Measurements from ENCODE around the gene COL16A1.
A peak's percentile ranks its signal among the peaks of the same experiment; 100 is the strongest.

Gene COL16A1

DNA sequence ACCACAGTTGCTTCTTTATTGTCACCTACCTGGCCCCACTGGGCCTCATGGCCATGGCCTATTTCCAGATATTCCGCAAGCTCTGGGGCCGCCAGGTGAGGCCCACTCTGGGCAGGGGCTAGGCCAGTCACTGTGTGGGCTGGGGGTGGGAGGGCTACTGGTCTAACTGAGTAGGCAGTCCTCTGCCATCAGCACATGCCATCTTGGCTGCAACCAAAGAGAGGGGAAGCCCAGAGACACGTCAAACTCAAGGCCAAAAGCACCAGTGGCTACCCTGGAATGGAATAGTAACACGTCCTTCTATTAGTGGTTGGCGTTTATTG is 82.4 kb downstream of the COL16A1 start:
- no peak for DNase-seq

DNA sequence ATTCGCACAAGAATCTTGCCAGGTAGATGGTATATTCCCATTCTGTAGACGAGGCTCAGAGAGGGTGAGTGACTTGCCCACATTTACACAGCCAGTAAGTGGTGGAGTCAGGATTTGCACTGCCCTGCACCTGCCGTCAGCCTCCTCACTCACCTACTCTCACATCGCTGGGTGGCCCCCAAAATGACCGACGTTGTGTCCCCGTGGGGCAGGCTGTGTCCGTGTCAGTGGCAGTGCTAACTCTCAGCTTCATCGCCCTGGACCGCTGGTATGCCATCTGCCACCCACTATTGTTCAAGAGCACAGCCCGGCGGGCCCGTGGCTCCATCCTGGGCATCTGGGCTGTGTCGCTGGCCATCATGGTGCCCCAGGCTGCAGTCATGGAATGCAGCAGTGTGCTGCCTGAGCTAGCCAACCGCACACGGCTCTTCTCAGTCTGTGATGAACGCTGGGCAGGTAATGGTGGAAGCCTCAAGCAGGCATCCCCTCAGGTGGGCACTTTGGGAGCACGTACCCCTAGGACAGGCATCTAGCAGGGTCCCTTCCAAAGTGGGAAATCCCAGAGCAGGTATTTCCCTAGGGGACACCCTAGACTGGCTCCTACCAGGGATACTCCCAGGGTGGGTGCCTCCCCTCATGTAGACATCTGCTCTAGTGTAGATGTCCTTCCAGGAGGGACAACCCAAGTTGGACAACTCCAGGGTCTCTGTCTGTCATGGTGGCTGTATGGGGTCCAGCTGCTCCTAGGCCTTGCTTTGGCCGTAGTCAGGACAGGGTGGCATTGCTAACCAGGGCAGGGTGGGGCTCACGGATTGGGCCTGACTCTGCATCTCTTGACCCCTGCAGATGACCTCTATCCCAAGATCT is 83.0 kb downstream of the COL16A1 start:
- no peak for DNase-seq

DNA sequence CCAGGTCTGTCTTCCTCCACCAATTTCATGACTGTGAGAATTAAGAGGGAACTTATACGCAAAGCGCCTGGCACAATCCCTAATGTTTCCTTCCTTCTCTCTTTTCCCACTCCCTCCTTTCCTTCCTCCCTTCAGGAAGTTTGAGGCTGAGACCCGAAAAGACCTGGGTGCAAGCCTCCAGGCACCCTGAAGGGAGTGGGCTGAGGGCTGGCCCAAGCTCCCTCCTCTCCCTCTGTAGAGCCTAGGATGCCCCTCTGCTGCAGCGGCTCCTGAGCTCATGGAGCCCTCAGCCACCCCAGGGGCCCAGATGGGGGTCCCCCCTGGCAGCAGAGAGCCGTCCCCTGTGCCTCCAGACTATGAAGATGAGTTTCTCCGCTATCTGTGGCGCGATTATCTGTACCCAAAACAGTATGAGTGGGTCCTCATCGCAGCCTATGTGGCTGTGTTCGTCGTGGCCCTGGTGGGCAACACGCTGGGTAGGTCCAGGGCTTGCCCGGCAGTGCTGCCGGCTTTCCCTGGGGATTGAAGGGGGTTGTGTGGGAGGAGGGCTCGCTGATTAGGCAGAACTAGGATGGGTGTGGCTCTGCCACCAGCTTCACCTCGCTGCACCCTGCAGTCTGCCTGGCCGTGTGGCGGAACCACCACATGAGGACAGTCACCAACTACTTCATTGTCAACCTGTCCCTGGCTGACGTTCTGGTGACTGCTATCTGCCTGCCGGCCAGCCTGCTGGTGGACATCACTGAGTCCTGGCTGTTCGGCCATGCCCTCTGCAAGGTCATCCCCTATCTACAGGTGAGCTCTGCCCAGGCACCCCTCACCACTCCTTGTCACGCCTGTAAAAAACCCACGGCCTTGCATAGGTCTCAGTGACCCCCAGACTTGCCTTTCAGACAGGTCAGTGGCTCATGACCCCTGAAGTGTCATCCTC is 84.6 kb downstream of the COL16A1 start:
- no peak for DNase-seq

DNA sequence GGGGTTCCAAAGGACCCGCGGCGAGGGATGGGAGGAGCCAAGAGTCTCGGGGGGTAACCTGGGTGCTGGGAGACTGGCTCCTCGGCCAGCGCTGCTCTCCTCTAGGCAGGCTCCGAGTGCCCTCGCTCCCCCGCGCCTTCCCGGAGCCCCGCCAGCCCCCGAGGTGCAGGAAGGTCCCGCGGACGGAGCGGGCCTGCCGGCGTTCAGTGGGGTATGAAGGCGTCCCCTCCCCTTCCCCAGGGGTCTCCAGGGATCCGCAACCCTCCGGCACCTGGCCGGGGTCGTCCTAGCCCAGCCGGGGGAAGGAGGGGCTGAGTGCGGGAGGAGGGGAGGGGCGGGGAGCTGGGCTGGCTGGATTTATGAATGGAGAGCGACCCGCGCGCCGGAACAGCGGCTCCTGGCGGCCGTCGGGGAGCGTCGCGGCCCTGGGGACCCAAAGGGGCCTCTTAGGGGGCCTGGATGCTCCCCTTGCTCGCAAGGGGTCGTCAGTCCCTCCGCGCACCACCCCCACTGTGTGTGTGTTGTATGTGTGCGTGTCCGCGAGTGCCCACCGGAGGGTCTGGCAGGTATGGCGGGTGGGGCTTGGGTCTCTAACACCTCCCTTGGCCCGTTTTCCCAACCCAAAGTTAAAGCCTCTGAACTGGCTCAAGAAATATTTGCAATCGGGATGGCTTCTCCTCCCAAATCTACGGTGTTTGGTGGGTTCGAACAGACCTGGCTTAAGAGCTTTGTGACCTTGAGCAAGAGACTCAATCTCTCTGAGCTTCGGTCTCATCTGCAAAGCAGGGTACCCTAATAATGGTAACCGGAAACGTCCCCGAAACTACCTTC is 85.7 kb downstream of the COL16A1 start:
- peak; percentile 64 for DNase-seq

DNA sequence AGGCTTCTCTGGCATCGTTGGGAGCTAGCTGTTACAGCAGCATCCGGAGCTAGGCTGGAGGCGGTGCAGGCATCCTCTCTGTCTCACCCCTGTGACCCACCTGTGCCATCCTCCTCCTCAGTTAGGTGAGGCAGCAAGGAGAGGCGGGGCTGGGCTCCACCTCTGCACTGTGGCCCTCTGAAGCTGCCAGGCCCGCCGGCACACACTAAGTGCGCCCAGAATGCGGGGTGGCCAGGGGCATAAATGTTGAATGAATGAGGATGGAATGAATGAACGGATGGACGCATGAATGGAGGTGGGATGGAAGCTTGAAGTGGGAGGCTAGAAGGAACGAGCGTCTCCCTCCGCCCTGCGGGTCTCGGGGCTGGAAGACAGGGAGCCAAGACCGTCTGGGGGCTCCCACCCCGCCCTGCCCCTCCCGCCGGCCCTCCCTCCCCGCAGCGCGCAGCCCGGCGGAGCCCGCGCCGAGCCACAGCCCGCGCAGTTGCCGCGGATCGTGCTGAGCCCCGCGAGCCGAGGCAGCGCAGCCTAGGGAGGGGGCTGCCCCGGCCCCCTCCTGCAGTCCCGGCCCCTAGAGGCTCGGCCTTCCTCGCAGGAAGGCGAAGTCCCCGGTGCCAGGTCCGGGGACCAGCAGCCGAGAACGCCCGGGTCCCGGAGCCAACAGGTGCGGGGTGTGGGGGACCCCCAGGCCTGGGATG is 86.5 kb downstream of the COL16A1 start, which contains the start of gene HCRTR1:
Gene HCRTR1 (plus strand): TSS at position 472 of the 698 bp plus-strand sequence. CDS start 1,504 bp downstream, outside the sequence.
- DNase-seq, result no peak

DNA sequence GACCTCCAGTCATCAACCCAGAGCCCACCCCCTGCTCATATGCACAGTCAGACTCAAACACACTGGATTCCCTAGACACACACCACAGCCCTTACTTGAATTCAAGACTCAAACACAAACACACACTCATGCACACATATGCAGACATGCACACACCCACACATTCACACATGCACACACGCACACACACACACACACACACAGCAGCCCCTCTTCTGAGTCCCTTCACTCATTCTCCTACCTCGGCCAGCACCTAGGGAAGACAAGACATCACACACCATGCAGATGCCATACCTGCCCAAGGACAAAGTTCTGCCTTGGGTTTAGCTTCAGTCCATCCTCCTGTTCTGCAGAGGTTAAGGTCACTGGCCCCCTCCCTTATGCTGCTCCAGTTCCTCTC is 87.9 kb downstream of the COL16A1 start:
- DNase-seq, result no peak

DNA sequence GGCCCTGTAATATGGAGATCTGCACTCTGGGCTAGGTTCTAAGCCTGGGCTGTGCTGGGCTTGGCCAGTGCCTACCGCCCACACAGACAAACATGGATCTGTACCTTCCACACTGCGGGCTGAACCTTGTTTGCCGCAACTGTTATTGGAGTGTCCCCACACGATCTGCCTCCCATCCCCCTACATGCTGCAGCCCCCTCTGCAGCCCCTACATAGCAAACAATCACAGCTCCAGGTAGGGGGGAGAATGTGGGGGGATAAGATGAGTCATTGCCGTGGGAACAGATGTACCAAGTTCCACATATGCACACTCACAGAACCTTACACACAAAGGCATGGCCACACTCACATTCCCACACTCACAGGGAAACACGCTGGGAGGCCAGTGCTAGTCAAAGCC is 88.4 kb downstream of the COL16A1 start:
- DNase-seq, result no peak

DNA sequence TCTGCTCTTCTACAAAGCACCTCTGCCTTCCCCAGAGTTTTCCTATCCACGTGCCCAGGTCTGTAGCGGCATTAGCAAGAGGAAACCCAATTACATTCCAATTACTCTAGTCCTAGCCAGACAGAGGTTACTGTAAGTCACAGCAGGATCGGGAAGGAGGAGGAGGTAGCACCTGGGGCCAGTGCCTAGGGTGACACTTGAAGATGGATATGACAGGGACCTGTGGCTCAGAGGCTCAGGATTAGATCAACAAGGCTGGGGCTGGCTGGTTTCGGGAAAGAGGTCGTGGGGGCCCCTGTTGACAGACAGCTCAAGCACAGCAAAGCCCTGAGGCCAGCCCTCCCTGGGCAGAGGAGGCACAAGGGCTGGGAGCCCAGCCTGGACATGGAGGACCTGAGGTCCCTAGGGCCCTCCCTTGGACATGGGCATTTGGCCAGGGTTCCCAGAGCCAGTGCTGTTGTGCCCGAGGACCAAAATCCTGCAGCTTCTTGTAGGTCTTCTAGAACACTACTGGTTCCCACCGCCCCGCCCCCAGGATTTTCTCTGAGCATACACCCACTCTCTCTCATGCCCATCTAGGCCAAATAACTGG is 89.3 kb downstream of the COL16A1 start:
- DNase-seq, result no peak

DNA sequence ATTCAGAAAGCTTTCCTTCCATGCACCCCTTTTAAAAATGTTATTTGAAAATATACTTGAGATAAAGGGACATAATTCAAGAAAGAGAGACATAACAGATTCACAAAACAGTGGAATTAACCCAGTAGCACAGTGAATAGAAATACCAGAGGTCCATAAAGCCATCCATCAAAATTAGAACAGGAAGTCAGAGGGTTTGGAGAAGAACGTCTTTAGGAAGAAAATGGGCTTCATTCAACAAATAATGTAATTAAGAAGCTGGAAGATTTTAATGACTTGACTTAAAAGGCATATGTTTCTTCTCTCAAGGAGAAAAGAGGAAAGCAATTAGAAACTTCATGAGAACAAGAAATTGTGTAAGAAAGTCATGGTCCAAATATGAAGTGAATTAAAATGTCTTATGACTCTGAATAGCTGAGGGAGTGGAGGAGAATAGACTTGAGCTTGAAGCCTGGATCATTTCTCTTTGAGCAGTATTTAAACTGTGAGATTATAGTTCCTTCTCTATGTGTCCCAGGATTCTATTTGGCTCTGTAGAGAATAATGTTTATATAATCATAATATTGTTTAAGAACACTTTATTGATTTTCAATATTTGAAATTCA is 94.2 kb downstream of the COL16A1 start:
- DNase-seq, result no peak

DNA sequence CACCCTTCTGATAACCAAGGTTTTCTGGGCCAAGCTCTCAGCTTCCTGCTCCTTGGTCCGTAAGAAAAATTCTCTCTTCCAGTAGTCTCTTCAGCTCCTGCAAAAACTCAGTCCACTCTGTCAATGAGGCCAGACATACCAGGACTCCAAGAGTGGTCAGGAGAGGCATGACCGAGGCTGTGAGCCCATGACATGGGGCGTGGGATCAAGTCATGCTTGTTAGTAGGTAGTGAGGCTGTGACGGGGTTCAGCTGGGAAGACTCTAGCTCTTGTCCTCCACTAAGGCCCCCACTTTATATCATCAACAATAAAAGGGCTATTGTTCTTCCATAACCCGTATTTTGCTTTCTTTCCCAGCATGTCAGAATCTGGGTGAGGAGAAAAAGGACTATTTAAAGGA is 96.5 kb downstream of the COL16A1 start:
- no peak for DNase-seq

DNA sequence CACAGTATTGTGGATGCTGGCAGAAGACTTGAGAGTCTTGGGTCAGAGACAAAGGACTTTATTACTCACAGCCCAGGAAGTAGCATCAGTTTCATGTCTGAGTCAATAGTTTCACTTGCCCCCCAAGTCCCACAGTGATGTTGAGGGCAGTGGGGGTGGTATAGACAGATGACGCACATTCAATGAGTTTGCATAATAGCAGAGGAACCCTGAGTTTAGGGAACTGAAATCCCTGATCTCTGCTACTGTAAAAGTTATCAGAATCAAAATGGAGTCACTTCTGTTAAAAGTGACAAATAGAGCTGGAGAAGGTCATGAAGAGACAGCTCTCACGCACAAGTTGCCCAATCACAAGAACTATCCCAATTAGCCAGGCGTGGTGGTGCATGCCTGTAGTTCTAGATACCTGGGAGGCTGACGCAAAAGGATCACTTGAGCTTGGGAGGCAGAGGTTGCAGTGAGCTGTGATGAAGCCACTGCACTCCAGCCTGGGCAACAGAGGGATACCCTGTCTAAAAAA is 97.8 kb downstream of the COL16A1 start:
- peak; percentile 62 for DNase-seq

All from stimulated activated CD4-positive, alpha-beta T cell treated with anti-CD3 and anti-CD28 coated beads, Interleukin-15, amount 100 ng/mL, for 24 hours (primary cell).